NB4 (cell line): ENCODE measurements around the gene OPCML.

Experiments used
- MYC ChIP-seq: IDR thresholded peaks from 2 replicates; pipeline ENCODE4 v1.6.1; 2011; ENCODE audit warnings: low read depth, low read length
- POLR2A ChIP-seq: IDR thresholded peaks from 2 replicates; pipeline ENCODE4 v1.6.1; 2011; ENCODE audit warnings: mild to moderate bottlenecking; ENCODE audit not compliant: insufficient read length; ENCODE audit errors: extremely low read depth
- TF ChIP-seq, protein P1 (sequence below): IDR thresholded peaks from 2 replicates; pipeline ENCODE4 v1.6.1; 2011; ENCODE audit warnings: low read depth, low read length
- TF ChIP-seq, protein P2 (sequence below): IDR thresholded peaks from one replicate; pipeline ENCODE4 v1.5.1; 2012; ENCODE audit warnings: low read depth, low read length

DNA sequence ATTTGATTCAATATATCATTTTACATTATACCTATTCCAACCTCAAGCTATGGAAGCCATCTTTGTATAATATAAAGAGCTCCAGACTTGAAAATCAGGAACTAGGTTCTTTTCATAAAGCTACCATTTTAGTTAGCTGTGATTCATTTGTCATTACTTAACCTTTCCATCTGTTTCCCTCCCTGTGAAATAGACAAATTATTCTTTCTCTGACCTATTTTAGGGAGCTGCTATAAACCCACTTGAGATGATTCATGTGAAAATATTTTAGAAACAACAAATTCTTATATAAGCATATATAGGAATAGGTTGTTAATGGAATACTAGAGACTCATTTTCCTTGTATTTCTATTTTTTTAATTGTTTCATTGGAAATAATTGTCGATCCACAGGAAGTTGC, 1012.1 kb downstream of the OPCML start:
- TF ChIP-seq, protein P1, sequence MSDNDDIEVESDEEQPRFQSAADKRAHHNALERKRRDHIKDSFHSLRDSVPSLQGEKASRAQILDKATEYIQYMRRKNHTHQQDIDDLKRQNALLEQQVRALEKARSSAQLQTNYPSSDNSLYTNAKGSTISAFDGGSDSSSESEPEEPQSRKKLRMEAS, result no peak
- TF ChIP-seq, protein P2, sequence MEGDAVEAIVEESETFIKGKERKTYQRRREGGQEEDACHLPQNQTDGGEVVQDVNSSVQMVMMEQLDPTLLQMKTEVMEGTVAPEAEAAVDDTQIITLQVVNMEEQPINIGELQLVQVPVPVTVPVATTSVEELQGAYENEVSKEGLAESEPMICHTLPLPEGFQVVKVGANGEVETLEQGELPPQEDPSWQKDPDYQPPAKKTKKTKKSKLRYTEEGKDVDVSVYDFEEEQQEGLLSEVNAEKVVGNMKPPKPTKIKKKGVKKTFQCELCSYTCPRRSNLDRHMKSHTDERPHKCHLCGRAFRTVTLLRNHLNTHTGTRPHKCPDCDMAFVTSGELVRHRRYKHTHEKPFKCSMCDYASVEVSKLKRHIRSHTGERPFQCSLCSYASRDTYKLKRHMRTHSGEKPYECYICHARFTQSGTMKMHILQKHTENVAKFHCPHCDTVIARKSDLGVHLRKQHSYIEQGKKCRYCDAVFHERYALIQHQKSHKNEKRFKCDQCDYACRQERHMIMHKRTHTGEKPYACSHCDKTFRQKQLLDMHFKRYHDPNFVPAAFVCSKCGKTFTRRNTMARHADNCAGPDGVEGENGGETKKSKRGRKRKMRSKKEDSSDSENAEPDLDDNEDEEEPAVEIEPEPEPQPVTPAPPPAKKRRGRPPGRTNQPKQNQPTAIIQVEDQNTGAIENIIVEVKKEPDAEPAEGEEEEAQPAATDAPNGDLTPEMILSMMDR, result no peak
- TF ChIP-seq POLR2A, result no peak
- no peak for TF ChIP-seq MYC
